ENCODE measurements around the gene NOM1.

The NOM1 gene

DNA sequence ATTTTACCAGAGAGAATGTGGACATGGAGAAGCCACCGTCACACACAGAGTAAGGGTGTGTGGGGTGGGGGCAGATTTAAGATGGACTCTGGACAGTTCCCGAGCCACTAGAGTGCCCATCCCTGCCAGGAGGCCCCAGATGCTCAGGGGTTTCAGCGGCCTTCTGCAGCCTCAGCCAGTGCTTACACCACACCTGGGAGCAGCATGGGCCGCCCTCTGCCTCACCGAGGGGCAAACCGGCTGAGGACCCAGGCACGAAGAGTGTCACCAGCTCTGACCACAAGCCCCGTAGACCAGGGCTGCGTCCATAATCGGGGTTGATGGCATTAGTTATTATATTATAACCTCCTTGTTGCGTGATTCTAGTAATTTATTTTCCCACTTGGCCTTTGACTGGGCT, 67.6 kb downstream of the NOM1 start:
- TF ChIP-seq EZH2 (IDR thresholded peaks at IDR 0.05; ENCODE audit: borderline replicate concordance, low read depth, low read length, severe bottlenecking), result no peak
- TF ChIP-seq, protein P1, sequence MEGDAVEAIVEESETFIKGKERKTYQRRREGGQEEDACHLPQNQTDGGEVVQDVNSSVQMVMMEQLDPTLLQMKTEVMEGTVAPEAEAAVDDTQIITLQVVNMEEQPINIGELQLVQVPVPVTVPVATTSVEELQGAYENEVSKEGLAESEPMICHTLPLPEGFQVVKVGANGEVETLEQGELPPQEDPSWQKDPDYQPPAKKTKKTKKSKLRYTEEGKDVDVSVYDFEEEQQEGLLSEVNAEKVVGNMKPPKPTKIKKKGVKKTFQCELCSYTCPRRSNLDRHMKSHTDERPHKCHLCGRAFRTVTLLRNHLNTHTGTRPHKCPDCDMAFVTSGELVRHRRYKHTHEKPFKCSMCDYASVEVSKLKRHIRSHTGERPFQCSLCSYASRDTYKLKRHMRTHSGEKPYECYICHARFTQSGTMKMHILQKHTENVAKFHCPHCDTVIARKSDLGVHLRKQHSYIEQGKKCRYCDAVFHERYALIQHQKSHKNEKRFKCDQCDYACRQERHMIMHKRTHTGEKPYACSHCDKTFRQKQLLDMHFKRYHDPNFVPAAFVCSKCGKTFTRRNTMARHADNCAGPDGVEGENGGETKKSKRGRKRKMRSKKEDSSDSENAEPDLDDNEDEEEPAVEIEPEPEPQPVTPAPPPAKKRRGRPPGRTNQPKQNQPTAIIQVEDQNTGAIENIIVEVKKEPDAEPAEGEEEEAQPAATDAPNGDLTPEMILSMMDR (IDR thresholded peaks at IDR 0.05; ENCODE audit: borderline replicate concordance, extremely low read depth, low read length, poor library complexity, severe bottlenecking), result no peak
- H4K20me1 ChIP-seq (ENCODE audit: insufficient read depth, low read length), result no peaks in the 10 kb centered on the region
- DNase-seq (no peak), ATAC-seq (ENCODE audit: insufficient read depth, low read depth) (no peak)
- H3K27ac ChIP-seq (ENCODE audit: low read length), result no peak overlapping the region
- H3K9ac ChIP-seq (ENCODE audit: low read depth, low read length), result no peak overlapping the region
- no peak overlapping the region for H3K4me2 ChIP-seq (ENCODE audit: insufficient read depth, low read length)
- peaks cover under 1% of the 10 kb centered on the region for H3K27me3 ChIP-seq (ENCODE audit: insufficient read depth, low read length, poor library complexity)
- H3K36me3 ChIP-seq (ENCODE audit: insufficient read depth, low read length), result no peaks in the 10 kb centered on the region
- H3K4me3 ChIP-seq (ENCODE audit: low read depth in 1 of 2, low read length in 2 of 2), result no peak overlapping the region
- H3K9me3 ChIP-seq (ENCODE audit: insufficient read depth, low read length, severe bottlenecking), result no peaks in the 10 kb centered on the region
- no peaks in the 10 kb centered on the region for H3K79me2 ChIP-seq (ENCODE audit: insufficient read depth, low read length)
- no peak overlapping the region for H2AFZ ChIP-seq (ENCODE audit: low read depth, low read length)
- H3K4me1 ChIP-seq (ENCODE audit: insufficient read depth, low read length), result no peaks in the 10 kb centered on the region

DNA sequence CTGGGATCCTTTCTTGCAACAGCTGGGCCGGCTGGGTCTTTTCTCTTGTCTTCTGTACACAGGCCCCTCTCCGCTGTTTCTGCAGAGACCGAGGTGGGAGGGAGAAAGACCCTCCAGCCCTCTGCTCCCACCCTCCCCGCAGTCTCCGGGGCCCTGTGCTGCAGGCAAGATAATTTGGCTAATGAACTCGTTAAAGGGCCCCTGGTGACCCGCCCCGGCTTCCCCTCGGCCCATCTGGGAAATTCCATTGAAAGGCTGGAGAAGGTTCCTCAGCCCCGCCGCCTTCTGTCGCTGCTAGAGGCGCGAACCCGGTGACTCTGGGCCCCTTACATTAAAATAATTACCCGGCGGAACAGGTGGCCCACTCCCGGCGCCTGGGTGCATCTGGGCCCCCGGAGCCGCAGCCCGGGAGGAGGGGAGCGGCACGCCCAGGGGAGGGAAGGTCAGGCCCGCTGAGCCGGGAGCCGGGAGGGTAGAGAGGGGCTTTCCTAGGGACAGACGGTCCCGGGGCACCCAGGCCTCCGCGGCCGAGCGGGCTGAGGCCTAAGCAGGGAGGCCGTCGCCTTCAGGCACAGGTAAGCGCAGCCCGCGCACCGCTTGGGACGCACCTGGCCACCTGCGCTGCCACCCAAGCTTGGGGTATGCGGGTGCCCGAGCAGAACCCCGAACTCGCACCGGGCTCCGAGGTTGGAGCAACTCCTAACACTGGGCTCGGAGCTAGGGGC, 68.3 kb downstream of the NOM1 start:
- no peak overlapping the region for H3K27ac ChIP-seq (ENCODE audit: low read length)
- no peaks in the 10 kb centered on the region for H3K36me3 ChIP-seq (ENCODE audit: insufficient read depth, low read length)
- no peak overlapping the region for H3K9ac ChIP-seq (ENCODE audit: low read depth, low read length)
- no peaks in the 10 kb centered on the region for H3K79me2 ChIP-seq (ENCODE audit: insufficient read depth, low read length)
- no peak overlapping the region for H2AFZ ChIP-seq (ENCODE audit: low read depth, low read length)
- H3K27me3 ChIP-seq (ENCODE audit: insufficient read depth, low read length, poor library complexity), result no peaks in the 10 kb centered on the region
- H4K20me1 ChIP-seq (ENCODE audit: insufficient read depth, low read length), result no peaks in the 10 kb centered on the region
- no peak overlapping the region for H3K4me3 ChIP-seq (ENCODE audit: low read depth in 1 of 2, low read length in 2 of 2)
- no peaks in the 10 kb centered on the region for H3K9me3 ChIP-seq (ENCODE audit: insufficient read depth, low read length, severe bottlenecking)
- ATAC-seq (ENCODE audit: insufficient read depth, low read depth) (no peak), DNase-seq (no peak)
- TF ChIP-seq EZH2 (IDR thresholded peaks at IDR 0.05; ENCODE audit: borderline replicate concordance, low read depth, low read length, severe bottlenecking), result no peak
- TF ChIP-seq, protein P1 (IDR thresholded peaks at IDR 0.05; ENCODE audit: borderline replicate concordance, extremely low read depth, low read length, poor library complexity, severe bottlenecking), result no peak
- no peaks in the 10 kb centered on the region for H3K4me1 ChIP-seq (ENCODE audit: insufficient read depth, low read length)
- H3K4me2 ChIP-seq (ENCODE audit: insufficient read depth, low read length), result no peak overlapping the region

GRCh38 chr7:157018328-157018996, 69.0 kb downstream of the NOM1 start:
- H3K9me3 ChIP-seq (ENCODE audit: insufficient read depth, low read length, severe bottlenecking), result no peaks in the 10 kb centered on the region
- H3K27me3 ChIP-seq (ENCODE audit: insufficient read depth, low read length, poor library complexity), result peaks cover 2% of the 10 kb centered on the region
- no peak for DNase-seq
- H3K4me1 ChIP-seq (ENCODE audit: insufficient read depth, low read length), result no peaks in the 10 kb centered on the region
- no peak overlapping the region for H2AFZ ChIP-seq (ENCODE audit: low read depth, low read length)
- no peaks in the 10 kb centered on the region for H3K79me2 ChIP-seq (ENCODE audit: insufficient read depth, low read length)
- ATAC-seq (ENCODE audit: insufficient read depth, low read depth), result no peak
- H3K36me3 ChIP-seq (ENCODE audit: insufficient read depth, low read length), result no peaks in the 10 kb centered on the region
- no peaks in the 10 kb centered on the region for H4K20me1 ChIP-seq (ENCODE audit: insufficient read depth, low read length)
- no peak overlapping the region for H3K4me2 ChIP-seq (ENCODE audit: insufficient read depth, low read length)
- H3K4me3 ChIP-seq (ENCODE audit: low read depth in 1 of 2, low read length in 2 of 2), result no peak overlapping the region
- no peak overlapping the region for H3K9ac ChIP-seq (ENCODE audit: low read depth, low read length)
- H3K27ac ChIP-seq (ENCODE audit: low read length), result no peak overlapping the region
- TF ChIP-seq, protein P1 (IDR thresholded peaks at IDR 0.05; ENCODE audit: borderline replicate concordance, extremely low read depth, low read length, poor library complexity, severe bottlenecking), result no peak
- no peak for TF ChIP-seq EZH2 (IDR thresholded peaks at IDR 0.05; ENCODE audit: borderline replicate concordance, low read depth, low read length, severe bottlenecking)
